Endothelial cell (in vitro differentiated cells): ENCODE measurements around the gene PPP6R2. TPM values are rescaled to one million over a fixed set of nuclear protein-coding genes. Genes with fewer than 3 reads are reported as not detected.

Source experiments
- DNase-seq: peaks from one replicate; pipeline ENCODE4 v3.0.0; 2021; ENCODE audit warnings: low spot score
- H3K27ac Mint-ChIP-seq: one replicate; pipeline ENCODE4 v1.8.0; 2021; ENCODE audit warnings: mixed read lengths, inconsistent platforms; ENCODE audit not compliant: unreplicated experiment
- H3K27me3 Mint-ChIP-seq: one replicate; pipeline ENCODE4 v1.8.0; 2021; ENCODE audit warnings: mild to moderate bottlenecking, moderate library complexity, mixed read lengths, inconsistent platforms; ENCODE audit not compliant: unreplicated experiment
- H3K36me3 Mint-ChIP-seq: one replicate; pipeline ENCODE4 v1.8.0; 2021; ENCODE audit warnings: mild to moderate bottlenecking, low read depth, mixed read lengths, inconsistent platforms; ENCODE audit not compliant: unreplicated experiment
- H3K4me1 Mint-ChIP-seq: one replicate; pipeline ENCODE4 v1.8.0; 2021; ENCODE audit warnings: mild to moderate bottlenecking, mixed read lengths, inconsistent platforms; ENCODE audit not compliant: unreplicated experiment
- H3K4me3 Mint-ChIP-seq: one replicate; pipeline ENCODE4 v1.8.0; 2021; ENCODE audit warnings: mild to moderate bottlenecking, mixed read lengths, inconsistent platforms; ENCODE audit not compliant: unreplicated experiment
- H3K9me3 Mint-ChIP-seq: one replicate; pipeline ENCODE4 v1.8.0; 2021; ENCODE audit warnings: mixed read lengths, inconsistent platforms; ENCODE audit not compliant: unreplicated experiment
- CTCF ChIP-seq: fragments of 200-600 bp; sonication (generic); IDR thresholded peaks from one replicate; pipeline ENCODE4 v1.5.0; 2021; ENCODE audit warnings: antibody characterized with exemption; ENCODE audit not compliant: unreplicated experiment
- total RNA-seq: library from RNA; stranded (reverse); fragmentation: NEBNext Ultra II Directional; extraction: Animal tissue kit (Norgen Biotek cat#: 25700); gene quantifications from one replicate; pipeline ENCODE4 v1.2.1, GENCODE V29; 2021; ENCODE audit not compliant: unreplicated experiment

PPP6R2 gene
- total RNA-seq, 1 donor from 2014 or later: 50.9 TPM

DNA sequence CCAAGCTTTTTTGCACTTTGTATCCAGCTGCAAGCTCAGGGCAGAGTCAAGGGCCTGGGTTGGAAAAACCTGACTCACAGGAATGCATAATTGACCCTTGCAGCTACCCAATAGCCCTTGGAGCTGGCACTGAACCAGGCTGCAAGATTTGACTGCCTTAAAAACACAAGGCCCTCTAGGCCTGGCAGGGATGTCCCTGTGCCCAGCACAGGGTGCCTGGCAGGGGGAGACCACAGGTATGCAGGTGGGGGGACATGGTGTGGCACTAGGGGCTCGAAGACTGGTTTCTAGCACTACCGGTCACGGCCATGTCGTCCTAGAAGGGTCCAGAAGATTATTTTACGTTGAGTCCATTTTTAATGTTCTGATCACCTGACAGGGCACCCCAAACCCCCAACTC is 101.5 kb downstream of the PPP6R2 start:
- no peak for TF ChIP-seq CTCF
- no peak overlapping the region for H3K27ac Mint-ChIP-seq
- H3K4me3 Mint-ChIP-seq: no peak overlapping the region
- H3K9me3 Mint-ChIP-seq: no peaks in the 10 kb centered on the region
- H3K27me3 Mint-ChIP-seq: peaks cover 21% of the 10 kb centered on the region
- no peak for DNase-seq
- peaks cover 12% of the 10 kb centered on the region for H3K4me1 Mint-ChIP-seq
- H3K36me3 Mint-ChIP-seq: peaks cover 15% of the 10 kb centered on the region

- H3K9me3 Mint-ChIP-seq: no peaks in the 10 kb centered on the region
- DNase-seq: no peak
- H3K36me3 Mint-ChIP-seq: peaks cover 17% of the 10 kb centered on the region
- no peak for TF ChIP-seq CTCF
- no peak overlapping the region for H3K27ac Mint-ChIP-seq
- H3K4me3 Mint-ChIP-seq: no peak overlapping the region
- peaks cover 21% of the 10 kb centered on the region for H3K27me3 Mint-ChIP-seq
- H3K4me1 Mint-ChIP-seq: peaks cover 13% of the 10 kb centered on the region
Measured at GRCh38 chr22:50445071-50445879, 102.1 kb downstream of the PPP6R2 start.

DNA sequence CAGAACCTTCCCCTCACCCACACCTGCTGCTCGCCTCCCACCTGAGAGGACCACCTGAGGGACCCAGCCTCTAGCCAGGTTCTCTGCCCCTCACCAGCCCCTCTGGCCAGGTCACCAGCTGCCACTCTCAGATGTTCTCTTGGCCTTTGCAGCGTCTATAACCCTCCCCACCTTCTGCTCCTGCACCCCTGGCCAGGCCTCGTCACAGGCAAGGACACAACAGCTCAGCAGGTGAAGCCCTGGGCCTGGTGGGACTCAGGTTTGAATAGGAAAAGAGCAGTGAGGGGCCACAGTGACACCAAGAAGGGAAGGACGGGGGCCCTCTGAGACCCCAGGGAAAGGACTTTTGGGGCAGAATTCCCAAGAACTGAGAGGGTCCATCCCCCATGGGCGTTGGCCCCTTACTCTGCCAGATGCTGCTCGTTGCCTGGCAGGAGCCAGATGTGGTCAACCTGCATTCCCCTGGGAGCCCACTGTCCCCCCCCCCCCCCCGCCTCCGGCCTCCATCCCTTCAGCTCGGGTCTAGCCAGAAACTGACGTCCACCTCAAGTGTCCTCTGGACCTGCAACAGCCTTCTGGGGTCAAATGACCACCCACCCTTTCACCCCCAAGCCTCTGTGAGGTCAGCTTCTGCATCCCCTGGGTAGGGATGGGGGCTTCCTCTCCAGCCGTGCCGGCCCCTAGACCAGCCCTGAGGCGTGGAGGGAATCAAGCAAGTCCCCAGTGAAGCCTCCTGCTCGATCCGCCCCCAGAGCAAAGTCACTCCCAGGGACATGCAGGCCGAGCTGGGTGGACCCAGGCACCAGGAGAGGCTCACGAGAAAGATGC is 103.0 kb downstream of the PPP6R2 start:
- no peak overlapping the region for H3K27ac Mint-ChIP-seq
- peaks cover 21% of the 10 kb centered on the region for H3K36me3 Mint-ChIP-seq
- H3K4me1 Mint-ChIP-seq: peaks cover 13% of the 10 kb centered on the region
- TF ChIP-seq CTCF: no peak
- peaks cover 21% of the 10 kb centered on the region for H3K27me3 Mint-ChIP-seq
- H3K4me3 Mint-ChIP-seq: no peak overlapping the region
- DNase-seq: no peak
- H3K9me3 Mint-ChIP-seq: no peaks in the 10 kb centered on the region

GRCh38 chr22:50446708-50447575 is 103.8 kb downstream of the PPP6R2 start:
- TF ChIP-seq CTCF: no peak
- Mint-ChIP-seq H3K36me3 (peaks cover 26% of the 10 kb centered on the region), H3K27me3 (peaks cover 17% of the 10 kb centered on the region), H3K9me3 (no peaks in the 10 kb centered on the region), H3K4me1 (peaks cover 13% of the 10 kb centered on the region), H3K27ac (no peak overlapping the region), H3K4me3 (no peak overlapping the region)
- DNase-seq: no peak
